ENCODE results near the gene YIPF2.
"Not testable (repeated sequence)": the region's sequence is repeated elsewhere in the genome, so short reads cannot be mapped to it uniquely, and the experiment has no call there.

The YIPF2 gene

DNA sequence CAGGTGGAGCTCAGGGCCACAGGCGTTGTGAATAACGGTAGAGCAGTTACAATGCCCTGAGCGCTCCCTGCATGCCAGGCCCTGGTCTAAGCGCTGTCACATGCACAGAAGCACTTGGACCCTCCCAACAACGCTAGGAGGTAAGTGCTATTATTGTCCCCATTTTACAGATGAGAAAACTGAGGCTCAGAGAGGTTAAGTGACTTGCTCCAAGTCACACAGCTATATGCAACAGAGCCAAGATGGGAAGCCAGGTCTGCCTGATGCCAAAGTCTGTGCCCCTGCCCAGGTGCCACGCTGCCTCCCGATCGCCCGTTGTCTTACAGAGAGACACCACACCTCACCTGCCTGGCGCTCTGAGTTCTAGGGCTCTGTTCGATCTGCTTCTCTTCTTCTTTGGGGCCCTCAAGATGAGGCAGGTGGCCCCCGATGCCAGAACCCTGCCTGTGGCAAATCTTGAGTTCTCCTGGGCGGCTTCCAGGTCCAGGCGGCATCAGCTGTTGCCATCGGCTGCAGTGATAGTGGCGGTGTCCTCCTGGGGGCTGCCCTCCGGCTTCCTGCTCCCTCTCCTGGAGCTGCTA lies 20.0 kb downstream of the YIPF2 start:
- no peak for DNase-seq (ENCODE audit: low spot score)

DNA sequence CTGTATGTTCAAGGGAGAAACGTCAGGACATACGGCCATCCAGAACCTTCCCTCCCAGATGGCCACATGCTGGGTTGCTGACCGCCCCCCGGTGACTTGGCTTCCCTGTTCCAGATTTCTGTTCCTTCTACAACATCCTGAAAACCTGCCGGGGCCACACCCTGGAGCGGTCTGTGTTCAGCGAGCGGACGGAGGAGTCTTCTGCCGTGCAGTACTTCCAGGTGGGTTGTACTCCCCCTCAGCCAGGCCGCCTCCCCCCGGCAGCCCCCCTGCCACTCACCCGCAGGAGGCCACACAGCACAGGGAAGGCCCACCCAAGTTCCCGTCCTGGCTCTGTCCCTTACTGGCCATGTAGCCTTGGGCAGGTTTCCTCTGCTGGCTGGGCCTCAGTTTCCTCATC lies 20.5 kb downstream of the YIPF2 start:
- no peak for DNase-seq (ENCODE audit: low spot score)

DNA sequence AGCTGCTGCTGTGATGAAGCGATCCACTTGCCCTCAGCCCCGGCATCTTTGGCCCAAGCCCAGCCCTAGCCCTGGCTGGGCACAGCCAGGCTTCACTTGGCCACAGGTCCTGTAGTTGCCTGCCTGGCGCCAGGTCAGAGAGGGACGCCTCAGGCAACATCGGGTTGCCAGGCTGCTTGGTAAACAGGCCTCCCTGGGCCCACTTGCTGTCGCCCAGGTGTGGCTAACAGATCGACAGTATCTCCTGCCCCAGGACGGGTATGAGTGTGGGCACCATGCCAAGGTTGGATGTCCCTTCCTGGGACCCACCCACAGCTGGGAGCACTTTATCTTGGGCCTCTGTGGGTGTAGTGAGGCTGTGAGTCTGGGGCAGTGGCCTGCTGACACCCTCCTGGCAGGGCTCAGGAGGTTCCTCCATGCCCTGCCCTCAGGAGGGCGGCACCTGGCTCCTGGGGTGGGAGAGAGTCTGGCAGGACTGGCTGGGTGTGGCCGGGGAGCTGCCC lies 29.2 kb downstream of the YIPF2 start:
- no peak for DNase-seq (ENCODE audit: low spot score)

DNA sequence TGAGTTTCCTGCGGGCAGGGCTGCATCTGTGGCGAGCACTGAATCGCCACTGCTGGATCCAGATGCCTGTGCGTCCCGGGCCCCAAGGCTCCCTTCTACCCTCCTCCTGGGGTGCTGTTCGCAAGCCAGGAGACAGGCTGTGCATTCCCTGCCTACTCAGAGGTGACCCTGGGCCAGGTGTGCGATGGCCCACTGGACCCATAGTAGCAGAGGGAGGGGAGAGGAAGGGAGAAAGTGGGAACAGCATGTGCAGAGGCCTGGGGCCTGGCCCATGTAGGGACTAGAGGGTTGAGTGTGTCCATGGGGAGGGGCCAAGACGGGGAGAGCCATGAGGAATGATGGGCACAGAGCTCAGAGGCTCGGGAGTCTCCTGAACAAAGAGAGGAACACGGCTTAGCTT lies 29.8 kb downstream of the YIPF2 start:
- DNase-seq (ENCODE audit: low spot score), result no peak

DNA sequence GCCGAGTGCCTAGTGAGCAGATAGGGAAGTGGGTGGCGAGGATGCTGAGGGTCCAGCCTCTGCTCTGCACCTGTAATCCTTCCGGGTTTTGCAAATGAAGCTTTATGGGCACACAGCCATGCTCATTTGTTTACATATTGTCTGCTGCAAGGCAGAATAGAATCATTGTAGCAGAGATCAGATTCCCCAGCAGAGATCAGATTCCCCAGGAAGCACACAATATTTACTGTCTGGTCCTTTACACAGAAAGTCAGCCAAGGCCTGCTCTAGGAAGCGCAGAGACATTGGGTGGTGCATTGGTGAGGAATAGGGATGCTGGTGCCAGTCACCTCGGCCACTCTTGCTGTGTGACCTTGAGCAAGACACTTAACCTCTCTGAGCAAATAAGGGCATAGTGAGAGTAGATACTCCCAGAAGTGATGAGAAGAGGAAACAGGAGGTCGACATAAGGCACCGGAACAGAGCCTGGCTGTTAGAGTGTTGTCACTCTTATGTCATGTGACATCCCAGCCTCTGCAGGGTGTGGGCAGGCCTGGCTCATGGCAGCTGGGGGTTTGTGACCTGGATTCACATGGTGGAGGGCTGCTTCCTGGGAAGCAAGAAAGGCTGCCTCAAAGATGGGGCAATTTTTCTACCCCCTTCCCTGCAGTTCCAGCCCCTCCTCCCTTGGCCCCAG lies 31.4 kb downstream of the YIPF2 start:
- no peak for DNase-seq (ENCODE audit: low spot score)

DNA sequence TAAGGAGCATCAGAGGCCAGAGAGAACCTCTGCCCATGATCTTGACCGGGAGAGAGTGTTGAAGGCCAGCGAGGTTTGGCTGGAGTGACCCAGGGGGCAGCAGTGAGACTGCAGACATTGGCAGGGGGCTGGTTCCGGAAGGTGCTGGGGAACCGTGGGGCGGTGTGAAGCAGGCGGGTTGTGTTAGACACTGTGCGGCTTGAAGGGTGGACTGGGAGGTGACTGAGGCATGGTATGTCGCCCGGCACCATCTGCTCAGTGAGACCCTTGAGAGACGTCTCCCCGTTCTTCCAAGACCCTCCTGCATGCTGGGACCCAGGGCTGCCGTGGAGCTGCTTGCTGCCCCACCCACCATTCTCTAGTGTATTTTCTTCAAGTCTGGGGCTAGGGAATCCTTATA lies 32.5 kb downstream of the YIPF2 start:
- no peak for DNase-seq (ENCODE audit: low spot score)

DNA sequence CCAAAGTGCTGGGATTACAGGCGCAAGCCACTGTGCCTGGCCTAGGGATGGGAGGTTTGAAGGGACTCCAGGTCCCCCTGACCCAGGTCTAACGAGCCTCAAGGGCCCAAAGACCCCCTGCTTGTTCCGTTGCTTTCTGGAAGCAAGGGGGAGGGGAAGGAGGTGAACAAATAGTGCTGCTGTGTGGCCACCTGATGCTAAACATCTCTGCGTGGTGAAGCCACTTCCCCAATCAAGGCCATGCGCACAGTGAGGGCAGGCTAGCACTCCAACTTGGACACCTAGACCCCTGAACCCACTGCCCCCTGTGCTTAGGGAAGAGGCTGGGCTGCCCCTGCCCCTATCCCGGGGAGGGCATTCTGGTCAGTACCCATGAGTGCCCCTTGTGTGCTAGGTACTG lies 33.1 kb downstream of the YIPF2 start:
- no peak for DNase-seq (ENCODE audit: low spot score)

DNA sequence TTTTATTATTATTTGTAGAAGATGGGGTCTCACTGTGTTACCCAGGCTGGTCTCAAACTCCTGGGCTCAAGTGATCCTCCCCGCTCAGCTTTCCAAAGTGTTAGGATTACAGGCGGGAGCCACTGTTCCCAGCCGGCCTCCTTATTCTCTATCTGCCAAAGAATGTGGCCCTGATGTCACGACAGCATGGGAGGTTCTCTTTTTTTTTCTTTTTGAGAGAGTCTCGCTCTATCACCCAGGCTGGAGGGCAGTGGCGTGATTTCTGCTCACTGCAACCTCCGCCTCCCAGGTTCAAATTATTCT lies 33.6 kb downstream of the YIPF2 start:
- DNase-seq (ENCODE audit: low spot score), result no peak

DNA sequence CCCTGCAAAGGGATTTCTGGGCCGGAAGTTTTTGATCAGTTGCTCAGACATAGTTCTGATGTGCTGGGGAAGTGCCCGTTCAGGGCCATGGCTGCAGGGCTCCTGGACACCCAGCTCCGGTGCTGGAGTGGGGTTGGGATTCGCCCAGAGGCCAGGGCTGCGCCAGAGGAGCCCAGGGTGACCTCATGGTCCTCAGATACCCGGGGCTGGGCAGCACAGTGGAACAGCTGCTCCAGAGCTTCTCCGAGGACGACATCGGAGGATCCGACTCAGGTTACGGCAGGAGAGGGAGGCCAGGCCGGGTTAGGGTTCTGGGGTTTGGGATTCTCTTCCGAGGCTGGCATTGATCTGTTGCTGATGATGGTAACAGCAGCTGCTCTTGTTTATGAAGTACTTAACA lies 36.2 kb downstream of the YIPF2 start:
- DNase-seq (ENCODE audit: low spot score), result no peak

DNA sequence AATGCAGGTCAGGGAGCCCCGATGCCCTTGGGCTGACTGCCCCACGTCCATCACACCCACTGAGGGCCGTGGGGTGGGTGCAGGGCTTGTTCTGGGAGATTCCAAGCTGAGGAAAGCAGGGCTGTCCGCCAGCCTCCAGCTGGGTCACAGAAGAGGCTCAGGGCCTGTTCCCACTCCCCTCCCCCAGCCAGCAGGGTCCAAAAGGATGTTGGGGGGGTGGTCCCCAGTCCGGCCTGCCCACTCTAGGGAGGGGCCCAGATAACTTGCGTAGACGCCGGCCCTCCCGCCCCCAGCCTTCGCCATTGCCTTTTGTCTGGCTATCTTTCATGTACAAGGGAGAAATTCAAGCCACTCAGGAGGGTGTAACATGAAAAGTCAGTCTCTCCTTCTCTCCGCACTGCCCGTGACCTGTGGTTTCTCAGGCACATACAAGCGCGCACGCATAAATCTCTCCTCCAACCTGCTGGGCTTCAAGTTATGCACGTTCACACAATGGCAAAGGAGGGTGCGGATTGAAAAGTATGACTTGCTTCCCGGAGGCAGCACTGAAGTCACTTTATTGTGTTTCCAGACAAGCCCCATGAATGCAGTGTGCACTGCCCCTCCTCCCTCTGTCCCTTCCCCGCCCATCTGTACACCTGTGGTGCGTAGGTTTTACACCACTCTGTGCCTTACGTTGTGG lies 36.9 kb downstream of the YIPF2 start:
- no peak for DNase-seq (ENCODE audit: low spot score)

DNA sequence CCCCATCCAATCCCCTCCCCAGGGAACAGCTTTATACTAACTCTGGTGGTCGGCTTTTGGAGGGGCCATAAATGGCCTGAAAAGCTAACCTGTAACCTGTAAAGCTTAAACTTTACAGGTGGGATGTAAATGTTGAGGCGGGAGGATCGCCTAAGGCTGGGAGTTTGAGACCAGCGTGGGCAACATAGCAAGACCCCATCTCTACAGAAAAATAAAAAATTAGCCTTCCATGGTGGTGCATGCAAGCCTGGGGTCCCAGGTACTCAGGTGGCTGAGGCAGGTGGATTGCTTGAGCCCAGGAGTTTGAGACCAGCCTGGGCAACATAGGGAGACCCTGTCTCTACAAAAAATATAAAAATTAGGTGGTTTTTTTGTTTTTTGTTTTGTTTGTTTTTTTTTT lies 38.6 kb downstream of the YIPF2 start:
- DNase-seq (ENCODE audit: low spot score), result no peak

DNA sequence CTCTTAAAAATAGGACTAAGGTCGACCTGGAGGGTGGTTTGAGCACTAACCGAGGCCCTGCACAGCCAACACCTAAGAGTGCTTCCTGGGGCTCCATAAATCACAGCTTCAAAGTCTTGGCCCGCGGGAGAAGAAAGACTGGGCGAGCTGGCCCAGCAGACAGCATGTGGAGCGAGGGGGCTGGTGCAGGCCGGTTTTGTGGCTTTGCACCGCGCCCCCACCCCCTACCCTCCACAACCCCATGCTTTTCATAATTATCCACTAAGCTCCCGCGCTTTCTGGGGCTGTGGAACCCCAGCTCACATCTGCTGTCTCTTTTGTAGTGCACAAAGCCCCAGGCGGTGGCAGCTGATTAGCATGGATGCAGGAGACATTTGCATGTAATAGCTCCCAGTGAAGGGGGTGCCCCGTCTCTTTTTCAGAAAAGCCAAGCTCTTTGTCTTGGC lies 40.0 kb downstream of the YIPF2 start:
- no peak for DNase-seq (ENCODE audit: low spot score)

DNA sequence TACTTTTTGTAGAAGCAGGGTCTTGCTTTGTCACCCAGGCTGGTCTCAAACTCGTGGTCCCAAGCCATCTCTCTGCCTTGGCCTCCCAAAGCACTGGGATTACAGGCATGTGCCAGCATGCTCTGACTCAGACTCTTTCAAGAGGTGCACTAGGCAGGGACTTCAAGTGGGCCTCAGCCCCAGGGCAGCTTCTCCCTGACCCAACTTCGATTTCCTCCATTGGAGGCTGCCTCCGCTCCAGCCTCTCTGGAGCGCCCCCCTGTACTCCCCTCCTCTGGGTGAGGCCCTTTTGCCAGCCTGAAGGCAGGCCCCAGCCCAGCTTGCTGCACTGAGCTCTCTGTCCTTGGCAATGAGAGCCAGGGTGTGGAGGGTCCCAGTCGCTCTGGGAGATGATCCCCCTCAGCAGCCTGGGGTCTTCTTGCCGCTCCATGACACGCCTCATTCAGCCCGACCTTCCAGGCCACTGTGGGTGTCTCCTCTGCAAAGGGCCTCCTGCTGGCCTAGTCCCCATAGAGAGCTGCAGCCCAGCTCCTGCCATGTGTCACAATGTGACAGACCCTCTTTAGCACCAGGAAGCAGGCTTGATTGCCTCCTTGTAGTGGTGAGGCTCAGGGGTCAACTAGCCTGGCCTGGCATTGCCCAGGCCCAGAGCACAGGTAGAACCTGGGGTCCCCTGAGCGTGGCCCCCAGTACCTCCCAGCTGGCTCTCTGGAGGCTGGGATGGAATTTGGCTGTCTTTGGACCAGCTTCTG lies 40.6 kb downstream of the YIPF2 start:
- DNase-seq (ENCODE audit: low spot score), result no peak

DNA sequence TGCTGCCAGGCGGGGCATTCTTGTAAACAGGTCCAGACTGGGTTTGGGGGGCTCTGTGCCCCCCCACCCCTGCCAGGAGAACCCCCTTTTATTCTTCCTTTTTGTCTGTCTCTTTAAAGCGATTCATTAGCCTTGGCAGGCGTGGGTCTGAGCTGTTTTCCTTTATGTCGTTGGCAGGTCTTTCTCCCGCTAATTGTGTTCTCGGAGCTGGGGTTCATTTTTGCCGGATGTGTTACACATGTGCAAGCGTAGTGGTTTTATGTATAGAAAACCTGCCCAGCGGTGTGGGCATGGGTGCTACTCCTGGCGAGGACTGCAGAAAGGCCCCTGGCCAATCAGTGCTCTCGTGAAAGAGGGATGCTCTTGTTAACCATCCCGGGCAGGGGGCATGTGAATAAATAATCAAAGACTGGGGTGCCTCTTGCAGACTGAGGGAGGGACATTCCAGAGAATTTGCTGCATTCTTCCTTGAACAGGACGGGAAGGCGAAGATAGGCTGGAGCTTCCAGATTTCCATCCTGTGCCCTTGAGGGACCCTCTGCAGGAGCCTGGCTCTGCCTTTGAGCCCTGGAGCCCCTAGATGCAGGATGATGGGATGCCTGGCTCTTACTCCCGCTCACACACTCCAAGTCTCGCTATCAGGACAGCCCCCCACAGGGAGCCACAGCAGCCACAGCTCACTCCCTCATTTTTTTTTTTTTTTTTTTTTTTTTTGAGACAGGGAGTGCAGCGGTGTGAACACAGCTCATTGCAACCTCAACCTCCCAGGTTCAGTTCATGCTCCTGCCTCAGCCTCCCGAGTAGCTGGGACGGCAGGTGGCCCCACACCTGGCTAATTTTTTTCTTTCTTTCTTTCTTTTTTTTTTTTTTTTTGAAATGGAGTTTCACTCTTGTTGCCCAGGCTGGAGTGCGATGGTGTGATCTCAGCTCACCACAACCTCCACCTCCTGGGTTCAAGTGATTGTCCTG lies 43.0 kb downstream of the YIPF2 start:
- DNase-seq (ENCODE audit: low spot score), result no peak

DNA sequence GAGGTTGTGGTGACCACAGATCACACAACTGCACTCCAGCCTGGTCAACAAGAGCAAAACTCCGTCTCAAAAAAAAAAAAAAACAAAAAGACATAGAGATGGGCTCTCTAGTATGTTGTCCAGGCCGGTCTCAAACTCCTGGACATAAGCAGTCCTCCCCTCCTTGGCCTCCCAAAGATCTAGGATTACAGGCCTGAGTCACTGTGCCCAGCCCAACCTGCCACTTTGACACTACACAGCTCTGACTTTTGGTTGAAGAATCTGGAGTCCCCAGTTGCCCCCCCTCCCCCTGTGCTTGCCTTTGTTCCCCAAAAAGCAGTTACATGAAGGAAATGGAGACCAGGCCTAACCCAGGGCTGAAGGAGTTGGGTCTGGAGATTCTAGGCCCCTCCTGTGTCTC lies 44.2 kb downstream of the YIPF2 start:
- no peak for DNase-seq (ENCODE audit: low spot score)

DNA sequence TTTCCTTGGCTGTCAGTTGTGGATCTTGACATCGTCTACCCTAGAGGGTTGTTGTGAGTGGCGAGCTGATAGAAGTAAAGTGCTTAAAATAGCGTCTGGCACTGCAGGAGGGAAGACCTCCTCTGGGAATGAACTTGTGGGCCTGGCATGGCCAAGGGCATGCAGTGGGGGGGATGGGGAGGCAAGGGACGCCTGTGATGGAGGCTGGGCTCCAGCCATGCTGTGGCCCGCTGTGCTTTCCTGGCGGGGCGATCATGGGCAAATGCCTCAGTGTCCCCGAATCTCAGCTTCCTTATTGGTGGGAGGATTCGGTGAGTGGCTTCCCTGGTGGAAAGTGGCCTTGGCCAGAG lies 46.4 kb downstream of the YIPF2 start:
- DNase-seq (ENCODE audit: low spot score), result no peak

DNA sequence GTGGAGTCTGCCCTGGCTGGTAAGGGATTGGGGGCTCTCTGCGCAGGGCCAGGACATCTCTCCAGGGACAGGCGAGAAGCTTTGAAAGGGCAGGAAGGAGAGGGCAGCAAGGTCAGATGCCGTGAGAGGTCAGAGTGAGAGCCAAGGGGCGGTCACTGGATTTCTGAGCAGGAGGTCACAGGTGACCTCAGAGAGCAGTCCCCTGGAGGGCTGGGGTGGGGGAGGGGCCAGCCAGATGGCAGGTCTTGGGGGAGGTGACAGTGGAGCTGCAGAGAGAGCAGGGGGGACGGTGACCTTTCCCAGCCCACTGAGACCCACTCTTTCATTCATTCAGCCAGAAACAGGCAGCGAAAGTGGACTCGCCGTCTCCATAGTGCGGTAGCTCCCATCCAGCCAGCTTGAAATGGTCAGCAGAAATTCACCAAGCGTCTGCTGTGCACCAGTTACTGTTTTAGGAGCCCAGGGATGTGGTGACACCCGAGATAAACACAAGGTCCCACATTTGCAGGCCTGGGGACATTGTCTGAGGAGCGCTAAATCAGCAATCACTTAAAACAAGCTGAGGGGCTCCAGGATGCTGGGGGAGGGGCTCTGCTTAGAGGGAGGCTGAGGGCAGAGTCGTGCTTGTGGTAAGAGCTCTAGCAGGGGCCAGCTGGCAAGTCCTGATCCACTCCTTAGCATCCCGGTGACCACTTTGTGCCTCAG lies 46.9 kb downstream of the YIPF2 start:
- DNase-seq (ENCODE audit: low spot score), result peak; percentile 84

DNA sequence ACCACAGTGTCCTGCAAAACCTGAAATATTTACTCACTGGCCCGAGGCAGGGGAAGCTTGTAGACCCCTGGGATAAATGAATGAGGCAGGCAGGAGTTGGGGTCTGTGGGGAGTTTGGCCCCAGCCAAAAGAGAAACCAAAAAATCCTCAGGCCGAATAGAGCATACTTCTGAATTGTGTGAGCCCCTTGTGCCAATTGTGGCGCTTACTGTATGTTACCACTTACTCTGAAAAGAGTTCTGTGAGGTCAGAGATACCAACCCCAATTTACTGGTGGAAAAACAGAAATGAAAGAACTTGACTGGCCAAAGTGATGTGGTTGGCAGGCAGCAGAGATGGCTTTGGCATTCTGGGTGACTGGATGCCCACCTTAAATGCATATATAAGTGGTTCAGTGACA lies 50.2 kb downstream of the YIPF2 start:
- no peak for DNase-seq (ENCODE audit: low spot score)

DNA sequence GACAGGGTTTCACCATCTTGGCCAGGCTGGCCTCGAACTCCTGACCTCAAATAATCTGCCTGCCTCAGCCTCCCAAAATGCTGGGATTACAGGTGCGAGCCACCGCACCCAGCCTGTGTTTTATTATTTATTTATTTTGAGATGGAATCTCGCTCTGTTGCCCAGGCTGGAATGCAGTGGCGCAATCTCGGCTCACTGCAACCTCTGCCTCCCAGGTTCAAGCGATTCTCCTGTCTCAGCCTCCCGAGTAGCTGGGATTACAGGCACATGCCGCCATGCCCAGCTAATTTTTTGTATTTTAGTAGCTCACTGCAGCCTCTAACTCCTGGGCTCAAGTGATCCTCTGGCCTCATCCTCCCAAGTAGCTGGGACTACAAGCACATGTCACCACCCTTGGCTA lies 50.8 kb downstream of the YIPF2 start:
- DNase-seq (ENCODE audit: low spot score), result not testable (repeated sequence)

DNA sequence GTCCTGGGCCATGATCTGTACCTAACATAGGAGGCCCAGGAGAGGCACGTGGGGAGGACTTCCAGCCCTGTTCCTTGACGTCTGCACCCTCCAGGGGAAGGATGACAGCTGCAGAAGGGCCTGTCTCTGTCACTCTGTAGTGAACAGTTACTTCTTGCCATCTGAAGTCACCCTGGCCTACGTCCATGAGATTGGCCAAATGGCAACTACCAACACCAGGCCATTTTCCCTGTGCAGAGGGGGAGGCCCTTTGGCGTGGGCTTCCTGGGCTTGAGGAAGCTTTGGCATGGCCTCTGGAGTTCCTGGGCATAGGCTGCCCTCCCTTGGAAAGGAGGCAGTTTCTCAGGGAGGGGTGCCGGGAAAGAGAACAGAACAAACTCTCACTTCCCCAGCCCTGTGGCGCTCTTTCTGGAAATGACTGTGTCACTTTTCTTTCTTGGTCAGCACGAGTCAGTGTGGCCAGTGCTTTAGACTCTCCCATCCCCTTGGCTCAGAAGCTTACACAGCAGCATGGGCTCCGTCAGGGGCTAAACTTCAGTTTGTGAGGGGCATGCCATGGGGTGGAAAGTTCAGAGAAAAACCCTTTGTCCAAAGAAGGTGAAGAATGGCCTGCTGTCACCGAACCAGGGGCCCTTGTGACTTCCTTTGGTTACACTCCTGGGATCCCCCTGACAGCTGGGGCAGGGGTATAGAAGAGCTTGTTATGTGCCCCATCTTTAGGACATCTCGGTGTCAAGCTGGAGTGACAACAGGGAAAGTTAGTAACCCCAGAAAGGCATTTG lies 51.8 kb downstream of the YIPF2 start:
- DNase-seq (ENCODE audit: low spot score), result no peak

All from ecto neural progenitor cell (in vitro differentiated cells).